B cell (primary cell): Measurements from ENCODE around the gene MAP4K5. TPM values are rescaled to one million over a fixed set of nuclear protein-coding genes. Genes with fewer than 3 reads are reported as not detected.

Experiments used
- ATAC-seq: fragments of 200-7000 bp; cut with Tn5 transposase; one replicate; pipeline ENCODE4 v1.10.0; 2021; ENCODE audit warnings: low read depth, mild to moderate bottlenecking, moderate number of reproducible peaks, moderate library complexity
- CTCF ChIA-PET: fragments of 350-600 bp; sonication (Branson Sonifier 250); formaldehyde crosslinking; loops from one replicate; lab custom pipeline; 2021; ENCODE audit warnings: antibody characterized with exemption, inconsistent platforms; lab: Charles Lee
- POLR2A ChIA-PET: fragments of 350-600 bp; sonication (Branson Sonifier 250); formaldehyde crosslinking; loops from one replicate; lab custom pipeline; 2021; ENCODE audit warnings: antibody characterized with exemption; lab: Charles Lee
- DNase-seq: peaks from one replicate; pipeline ENCODE4 v3.0.0; 2013
- H2AFZ ChIP-seq: 2 replicates; pipeline ENCODE4 v1.6.1; 2012; ENCODE audit warnings: mild to moderate bottlenecking, low read depth, low read length; ENCODE audit not compliant: insufficient read depth, poor library complexity, severe bottlenecking
- H3K27ac ChIP-seq, 2 donors: 1 replicate in 1 of 2; 2 replicates in 1 of 2; pipeline ENCODE4 v1.5.1; 2012 to 2013; ENCODE audit warnings: low read length in 2 of 2, mild to moderate bottlenecking in 2 of 2, moderate library complexity in 1 of 2
- H3K27me3 ChIP-seq, 4 experiments: fragments of 200-600 bp in 1 of 4; sonication (generic) in 1 of 4; replicated peaks in 1 of 4; 1 replicate in 2 of 4; 2 replicates in 2 of 4; pipeline versions ENCODE4 v1.6.1 to v1.7.0; 2013 to 2016; ENCODE audit warnings: low read length in 3 of 4, mild to moderate bottlenecking in 2 of 4, mixed read lengths in 1 of 4, moderate library complexity in 1 of 4; ENCODE audit not compliant: insufficient read depth in 4 of 4, control insufficient read depth in 3 of 4; ENCODE audit errors: control extremely low read depth in 1 of 4
- H3K36me3 ChIP-seq, 2 experiments: replicated peaks in 1 of 2; 1 replicate in 1 of 2; 2 replicates in 1 of 2; pipeline versions ENCODE4 v1.6.1 to v1.7.1; 2013; ENCODE audit warnings: low read length in 1 of 2; ENCODE audit not compliant: insufficient read depth in 2 of 2, control insufficient read depth in 1 of 2; ENCODE audit errors: control extremely low read depth in 1 of 2, extremely low read depth in 1 of 2
- H3K4me1 ChIP-seq, 2 donors: fragments of 200-600 bp in 1 of 2; sonication (generic) in 1 of 2; 1 replicate in 1 of 2; 2 replicates in 1 of 2; pipeline versions ENCODE4 v1.5.1 to v1.6.1; 2013 to 2017; ENCODE audit warnings: low read length in 2 of 2; ENCODE audit not compliant: control insufficient read depth in 2 of 2, insufficient read depth in 2 of 2
- H3K4me2 ChIP-seq: replicated peaks from 2 replicates; pipeline ENCODE3; 2012; ENCODE audit warnings: mild to moderate bottlenecking, low read depth, low read length; ENCODE audit not compliant: poor library complexity, severe bottlenecking
- H3K4me3 ChIP-seq, 5 experiments: fragments of 200-600 bp in 1 of 5; sonication (generic) in 1 of 5; 1 replicate in 3 of 5; 2 replicates in 2 of 5; pipeline versions ENCODE4 v1.5.1 to v1.7.0; 2011 to 2016; ENCODE audit warnings: low read length in 4 of 5, mild to moderate bottlenecking in 4 of 5, low read depth in 2 of 5, control low read depth in 1 of 5, moderate library complexity in 1 of 5; ENCODE audit not compliant: insufficient read depth in 1 of 5; ENCODE audit errors: control extremely low read depth in 1 of 5, extremely low read depth in 1 of 5
- H3K79me2 ChIP-seq: fragments of 200-600 bp; sonication (generic); one replicate; pipeline ENCODE4 v1.6.0; 2016; ENCODE audit warnings: low read length; ENCODE audit not compliant: control insufficient read depth, insufficient read depth
- H3K9ac ChIP-seq: fragments of 200-600 bp; sonication (generic); 2 replicates; pipeline ENCODE4 v1.6.1; 2017; ENCODE audit warnings: mild to moderate bottlenecking, low read length, moderate library complexity
- H3K9me3 ChIP-seq, 3 donors: one replicate each; pipeline versions ENCODE4 v1.6.1 to v1.7.1; 2013; ENCODE audit warnings: low read length in 2 of 3; ENCODE audit not compliant: control insufficient read depth in 2 of 3, insufficient read depth in 1 of 3; ENCODE audit errors: control extremely low read depth in 1 of 3
- H4K20me1 ChIP-seq: 2 replicates; pipeline ENCODE4 v1.6.0; 2012; ENCODE audit warnings: mild to moderate bottlenecking, low read length; ENCODE audit not compliant: insufficient read depth, control insufficient read depth, poor library complexity, severe bottlenecking
- H3K27ac Mint-ChIP-seq: one replicate; pipeline ENCODE4 v1.8.0; 2021; ENCODE audit warnings: mixed read lengths
- H3K27me3 Mint-ChIP-seq: one replicate; pipeline ENCODE4 v1.8.0; 2021; ENCODE audit warnings: mixed read lengths
- H3K4me1 Mint-ChIP-seq: one replicate; pipeline ENCODE4 v1.8.0; 2021; ENCODE audit warnings: mixed read lengths
- H3K4me3 Mint-ChIP-seq: one replicate; pipeline ENCODE4 v1.8.0; 2021; ENCODE audit warnings: mixed read lengths
- H3K9me3 Mint-ChIP-seq: one replicate; pipeline ENCODE4 v1.8.0; 2022; ENCODE audit warnings: mixed read lengths; ENCODE audit not compliant: insufficient read depth
- CTCF ChIP-seq: fragments of 200-600 bp; IDR thresholded peaks from one replicate; pipeline ENCODE4 v1.8.0; 2022; ENCODE audit warnings: antibody characterized with exemption, mild to moderate bottlenecking
- EZH2 ChIP-seq: IDR thresholded peaks from 2 replicates; pipeline ENCODE4 v1.6.1; 2012; ENCODE audit warnings: borderline replicate concordance, low read depth, mild to moderate bottlenecking, moderate library complexity, low read length; ENCODE audit not compliant: insufficient read depth, poor library complexity, severe bottlenecking
- WGBS: methylation state at CpG from one replicate; pipeline ENCODE4 v1.1.5; 2013; ENCODE audit warnings: missing lambda C conversion rate; ENCODE audit not compliant: insufficient coverage; 5-methylcytosine and 5-hydroxymethylcytosine counted together
- intact Hi-C: fragments of 100-400 bp; cut with micrococcal nuclease; formaldehyde crosslinking; loops from one replicate; pipeline ENCODE4 v1.10.0; 2022
- polyA plus RNA-seq: library from polyadenylated mRNA; depleted of rRNA; stranded (reverse); fragments of >200 nt; gene quantifications from 2 replicates; pipeline ENCODE4 v1.2.3, GENCODE V29; 2012
- total RNA-seq, 2 donors: library from RNA; stranded (reverse); fragments of 120-200 nt in 1 of 2; gene quantifications; 1 replicate in 1 of 2; 2 replicates in 1 of 2; pipeline versions ENCODE4 v1.2.3 to v1.2.4, GENCODE V29; 2013 to 2022

Gene MAP4K5
- total and polyA plus RNA-seq, 2 donors (not counting 1 experiment from before 2014, with no cell fraction given) = 14.1 to 60.0 TPM

DNA sequence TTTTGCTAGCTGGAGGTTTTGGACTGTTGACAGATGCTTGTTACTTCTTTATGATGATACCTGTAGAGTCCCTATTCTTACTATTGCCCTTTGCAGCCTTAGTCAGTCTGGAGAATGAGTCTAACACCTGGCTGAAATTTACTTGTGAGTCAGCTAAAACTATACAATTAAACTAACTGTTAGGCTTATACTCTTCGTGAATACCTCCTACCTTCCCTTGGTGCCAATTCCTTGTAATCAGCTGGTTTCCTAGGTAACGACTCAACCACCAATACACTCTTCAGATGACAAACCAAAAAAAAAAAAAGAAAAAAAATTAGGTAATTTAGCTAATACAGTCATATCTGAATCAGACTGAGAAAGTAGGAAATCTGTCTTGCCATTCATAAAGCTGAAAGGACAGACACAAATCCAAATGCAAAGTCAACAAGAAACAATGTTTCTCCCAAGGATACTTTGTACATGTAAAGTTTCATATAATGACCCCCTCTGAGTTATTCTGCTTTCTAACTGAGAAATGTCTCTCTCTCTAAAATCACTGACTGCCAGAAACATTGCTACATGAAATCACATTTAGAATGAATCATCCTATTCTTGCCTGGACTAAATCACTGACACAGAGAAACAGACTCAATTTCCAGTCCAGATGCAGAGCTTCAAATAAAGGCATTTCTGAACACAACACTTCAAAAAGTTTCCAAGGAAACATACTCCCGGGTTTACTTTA, 79.2 kb downstream of the MAP4K5 start:
- H3K4me3 ChIP-seq = no peak overlapping the region
- no peak overlapping the region for H3K9ac ChIP-seq
- intact Hi-C loops = no loop called here
- Mint-ChIP-seq H3K27me3 (no peaks in the 10 kb centered on the region), H3K27ac (no peak overlapping the region), H3K4me1 (no peaks in the 10 kb centered on the region), H3K9me3 (peaks cover 7% of the 10 kb centered on the region), H3K4me3 (no peak overlapping the region)
- no peak overlapping the region for H2AFZ ChIP-seq
- H3K9me3 ChIP-seq = peaks cover 0 to 9% (median 0%) of the 10 kb centered on the region in 3 donors
- no peak for ATAC-seq
- no peaks in the 10 kb centered on the region for H3K4me1 ChIP-seq
- H3K27ac ChIP-seq = no peak overlapping the region
- no peaks in the 10 kb centered on the region for H4K20me1 ChIP-seq
- WGBS = no CpG with 5 or more reads among the region's 3 CpGs
- ChIA-PET CTCF (no interaction called here), POLR2A (no interaction called here)
- no peaks in the 10 kb centered on the region for H3K79me2 ChIP-seq
- H3K27me3 ChIP-seq = no peaks in the 10 kb centered on the region
- H3K36me3 ChIP-seq = peaks cover 7 to 70% of the 10 kb centered on the region in 2 experiments
- no peak overlapping the region for H3K4me2 ChIP-seq
- TF ChIP-seq CTCF (no peak), EZH2 (no peak)
- DNase-seq = no peak

DNA sequence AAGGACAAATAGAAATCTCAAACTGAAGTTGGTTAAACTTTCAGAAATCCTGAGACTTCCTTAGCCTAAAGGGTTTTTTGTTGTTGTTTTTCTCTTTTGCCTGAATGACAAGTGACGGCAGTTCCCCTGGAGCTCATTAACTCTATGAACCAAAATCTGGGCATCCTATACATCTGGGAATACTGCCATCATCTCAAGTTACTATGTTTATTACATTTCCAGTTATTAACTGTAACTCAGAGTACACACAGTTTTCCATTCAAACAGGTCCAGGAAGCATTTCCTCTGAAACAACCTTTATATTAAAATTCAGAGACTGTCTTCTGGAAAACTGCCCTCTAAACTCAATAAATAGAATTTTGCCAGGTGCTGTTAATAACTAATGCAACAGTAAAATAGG, 80.1 kb downstream of the MAP4K5 start:
- ChIA-PET POLR2A (no interaction called here), CTCF (no interaction called here)
- H3K4me2 ChIP-seq = no peak overlapping the region
- no peak overlapping the region for H2AFZ ChIP-seq
- no peak overlapping the region for H3K4me3 Mint-ChIP-seq
- no peaks in the 10 kb centered on the region for H3K4me1 Mint-ChIP-seq
- H3K36me3 ChIP-seq = peaks cover 9 to 62% of the 10 kb centered on the region in 2 experiments
- intact Hi-C loops = no loop called here
- H3K4me1 ChIP-seq = no peaks in the 10 kb centered on the region
- 100% methylated on average over 1 of the region's 1 CpG for WGBS
- H3K27ac ChIP-seq = no peak overlapping the region
- H3K9ac ChIP-seq = no peak overlapping the region
- ATAC-seq = no peak
- peaks cover 0 to 6% (median 0%) of the 10 kb centered on the region in 3 donors for H3K9me3 ChIP-seq
- H3K27ac Mint-ChIP-seq = no peak overlapping the region
- no peaks in the 10 kb centered on the region for H3K27me3 Mint-ChIP-seq
- no peaks in the 10 kb centered on the region for H4K20me1 ChIP-seq
- no peaks in the 10 kb centered on the region for H3K79me2 ChIP-seq
- H3K27me3 ChIP-seq = no peaks in the 10 kb centered on the region
- no peak for DNase-seq
- H3K9me3 Mint-ChIP-seq = peaks cover 7% of the 10 kb centered on the region
- H3K4me3 ChIP-seq = no peak overlapping the region
- no peak for TF ChIP-seq EZH2
- TF ChIP-seq CTCF = no peak
